ENCODE results near the gene GRK2.

- TF ChIP-seq CTCF (optimal IDR thresholded peaks at IDR 0.05 in 1 of 3, IDR thresholded peaks at IDR 0.05 in 1 of 3, conservative IDR thresholded peaks at IDR 0.05 in 1 of 3; ENCODE audit: extremely low read depth in 1 of 3, insufficient read depth in 2 of 3, low read length in 3 of 3) (no peak), EZH2 (IDR thresholded peaks at IDR 0.05; ENCODE audit: low read length) (no peak)
These were observed 57.3 kb downstream of the GRK2 start for GRCh38 chr11:67323526-67323925.

Measured in keratinocyte (primary cell).